GM23248 (cell line): ENCODE data around the gene NCOA7.

Experiments used
- EZH2 ChIP-seq: fragments of 200-600 bp; sonication (generic); IDR thresholded peaks from 2 replicates; pipeline ENCODE4 v1.6.1; 2018; ENCODE audit warnings: antibody characterized with exemption, mild to moderate bottlenecking; ENCODE audit not compliant: insufficient read depth, poor library complexity, severe bottlenecking
- EZH2phosphoT487 ChIP-seq: fragments of 200-600 bp; sonication (generic); IDR thresholded peaks from 2 replicates; pipeline ENCODE4 v1.6.1; 2018; ENCODE audit warnings: antibody characterized with exemption, moderate library complexity, mild to moderate bottlenecking, low read depth; ENCODE audit not compliant: insufficient read depth

DNA sequence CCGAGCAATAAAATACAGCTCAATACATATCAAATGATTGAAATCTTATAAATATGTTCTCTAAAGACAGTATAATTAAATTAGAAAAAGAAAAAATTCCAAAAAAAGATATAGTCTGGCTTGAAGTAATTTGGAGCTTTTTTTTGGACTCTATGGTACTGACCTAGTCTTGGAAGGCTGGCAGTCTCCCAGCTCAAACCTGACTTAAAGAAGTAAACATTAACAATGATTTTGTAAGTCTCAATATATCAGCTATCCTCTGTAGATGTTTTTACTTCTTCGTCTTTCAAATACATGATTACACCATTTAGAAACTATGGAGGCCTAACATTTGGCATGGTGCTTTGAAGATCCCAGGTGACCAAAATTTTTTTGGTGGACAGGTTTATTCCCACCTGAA is 180.0 kb downstream of the NCOA7 start:
- TF ChIP-seq EZH2phosphoT487, result no peak
- TF ChIP-seq EZH2, result no peak
